Brain pericyte (primary cell): ENCODE measurements around the gene CDH20.
"Not testable (repeated sequence)": the region's sequence is repeated elsewhere in the genome, so short reads cannot be mapped to it uniquely, and the experiment has no call there.

Source experiments
- DNase-seq: peaks from one replicate; pipeline ENCODE4 v3.0.0-alpha.2; 2012; ENCODE audit warnings: low read depth, low spot score

The CDH20 gene

GRCh38 chr18:61348230-61348629 is 15.0 kb downstream of the CDH20 start:
- no peak for DNase-seq

GRCh38 chr18:61350578-61350977 is 17.3 kb downstream of the CDH20 start:
- no peak for DNase-seq

GRCh38 chr18:61352059-61352458 is 18.8 kb downstream of the CDH20 start:
- DNase-seq, result no peak

- no peak for DNase-seq
Observed at GRCh38 chr18:61352611-61353010, 19.4 kb downstream of the CDH20 start.

- no peak for DNase-seq
Observed at GRCh38 chr18:61360404-61361383, 27.5 kb downstream of the CDH20 start.

- DNase-seq, result no peak
Observed at GRCh38 chr18:61362511-61362910, 29.3 kb downstream of the CDH20 start.

- DNase-seq, result no peak
Observed at GRCh38 chr18:61364953-61365352, 31.7 kb downstream of the CDH20 start.

GRCh38 chr18:61368001-61368400 is 34.8 kb downstream of the CDH20 start:
- DNase-seq, result no peak

- DNase-seq, result not testable (repeated sequence)
Observed at GRCh38 chr18:61369671-61370070, 36.4 kb downstream of the CDH20 start.

GRCh38 chr18:61371111-61371510 is 37.9 kb downstream of the CDH20 start:
- no peak for DNase-seq

GRCh38 chr18:61379827-61380226 is 46.6 kb downstream of the CDH20 start:
- no peak for DNase-seq

GRCh38 chr18:61388010-61388409 is 54.8 kb downstream of the CDH20 start:
- no peak for DNase-seq

- no peak for DNase-seq
Observed at GRCh38 chr18:61394983-61395382, 61.8 kb downstream of the CDH20 start.

- DNase-seq, result no peak
Observed at GRCh38 chr18:61397222-61397621, 64.0 kb downstream of the CDH20 start.

GRCh38 chr18:61398961-61399705 is 65.9 kb downstream of the CDH20 start:
- peak; percentile 53 for DNase-seq

GRCh38 chr18:61400016-61400635 is 66.9 kb downstream of the CDH20 start:
- no peak for DNase-seq

- DNase-seq, result peak; percentile 5
Observed at GRCh38 chr18:61400716-61401115, 67.5 kb downstream of the CDH20 start.

- no peak for DNase-seq
Observed at GRCh38 chr18:61402726-61403125, 69.5 kb downstream of the CDH20 start.

- no peak for DNase-seq
Observed at GRCh38 chr18:61413396-61413795, 80.2 kb downstream of the CDH20 start.

GRCh38 chr18:61414086-61414485 is 80.9 kb downstream of the CDH20 start:
- no peak for DNase-seq

GRCh38 chr18:61419763-61420162 is 86.5 kb downstream of the CDH20 start:
- no peak for DNase-seq

- DNase-seq, result no peak
Observed at GRCh38 chr18:61420218-61420885, 87.1 kb downstream of the CDH20 start.
